SK-N-SH (cell line): ENCODE data around the gene MYO1B. TPM values are rescaled to one million over a fixed set of nuclear protein-coding genes. Genes with fewer than 3 reads are reported as not detected.

Experiments used
- CTCF ChIA-PET: fragments of 300-600, 350-600 bp; formaldehyde crosslinking; extraction: SDS; loops from one replicate; lab custom pipeline; 2021; lab: Yijun Ruan, JAX
- POLR2A ChIA-PET: fragments of 350-600 bp; sonication (Branson Sonifier 250); formaldehyde crosslinking; extraction: SDS; loops from one replicate; lab custom pipeline; 2020; ENCODE audit warnings: antibody characterized with exemption, inconsistent platforms; lab: Yijun Ruan, JAX
- DNase-seq: peaks from one replicate; pipeline ENCODE4 v3.0.0; 2012
- H2AFZ ChIP-seq: fragments of 200-600 bp; sonication (generic); 2 replicates; pipeline ENCODE4 v1.8.1; 2016; ENCODE audit warnings: antibody characterized with exemption, mild to moderate bottlenecking, low read depth
- H3F3A ChIP-seq: fragments of 200-600 bp; sonication (generic); replicated peaks from 2 replicates; pipeline ENCODE3; 2016; ENCODE audit warnings: antibody characterized with exemption, mild to moderate bottlenecking; ENCODE audit not compliant: insufficient read depth
- H3K27ac ChIP-seq, 2 experiments: fragments of 200-500 bp in 1 of 2; fragments of 200-600 bp in 1 of 2; sonication (Bioruptor generic) in 1 of 2; sonication (generic), shearing (Covaris generic) in 1 of 2; 2 replicates each; pipeline versions ENCODE4 v1.5.1 to v1.6.1; 2014 to 2016; ENCODE audit warnings: low read depth in 2 of 2, inconsistent platforms in 1 of 2, low read length in 1 of 2, mild to moderate bottlenecking in 1 of 2, mixed read lengths in 1 of 2
- H3K27me3 ChIP-seq: fragments of 200-600 bp; sonication (generic), shearing (Covaris generic); 2 replicates; pipeline ENCODE4 v1.6.1; 2016; ENCODE audit warnings: mixed run types; ENCODE audit not compliant: insufficient read depth
- H3K36me3 ChIP-seq, 2 experiments: fragments of 200-500 bp in 1 of 2; fragments of 200-600 bp in 1 of 2; sonication (Bioruptor generic) in 1 of 2; sonication (generic) in 1 of 2; replicated peaks in 1 of 2; 2 replicates each; pipeline versions ENCODE3 to v1.5.1; 2014 to 2016; ENCODE audit warnings: low read length in 1 of 2, mild to moderate bottlenecking in 1 of 2; ENCODE audit not compliant: insufficient read depth in 2 of 2, control insufficient read depth in 1 of 2
- H3K4me1 ChIP-seq, 2 experiments: fragments of 200-500 bp in 1 of 2; fragments of 200-600 bp in 1 of 2; sonication (Bioruptor generic) in 1 of 2; sonication (generic), shearing (Covaris generic) in 1 of 2; 2 replicates each; pipeline versions ENCODE4 v1.5.1 to v1.6.1; 2014 to 2016; ENCODE audit warnings: low read depth in 1 of 2, low read length in 1 of 2, mixed run types in 1 of 2; ENCODE audit not compliant: insufficient read depth in 2 of 2, control insufficient read depth in 1 of 2
- H3K4me2 ChIP-seq: fragments of 200-600 bp; sonication (generic), shearing (Covaris generic); 2 replicates; pipeline ENCODE4 v1.6.1; 2017; ENCODE audit warnings: mixed run types
- H3K4me3 ChIP-seq, 2 experiments: fragments of 200-500 bp in 1 of 2; fragments of 200-600 bp in 1 of 2; sonication (Bioruptor generic) in 1 of 2; sonication (generic), shearing (Covaris generic) in 1 of 2; 2 replicates each; pipeline versions ENCODE4 v1.5.1 to v1.8.1; 2014 to 2016; ENCODE audit warnings: low read depth in 2 of 2, inconsistent platforms in 1 of 2, low read length in 1 of 2, mild to moderate bottlenecking in 1 of 2, mixed read lengths in 1 of 2, moderate library complexity in 1 of 2
- H3K79me2 ChIP-seq: fragments of 200-600 bp; sonication (generic); 2 replicates; pipeline ENCODE4 v1.8.1; 2017; ENCODE audit warnings: mild to moderate bottlenecking; ENCODE audit not compliant: insufficient read depth
- H3K9ac ChIP-seq: fragments of 200-600 bp; sonication (generic); 2 replicates; pipeline ENCODE4 v1.6.1; 2017; ENCODE audit warnings: mixed run types
- H3K9me2 ChIP-seq: fragments of 200-600 bp; sonication (generic); 2 replicates; pipeline ENCODE4 v1.6.1; 2017; ENCODE audit warnings: mixed run types
- H3K9me3 ChIP-seq: fragments of 200-600 bp; sonication (generic); 2 replicates; pipeline ENCODE4 v1.6.1; 2017; ENCODE audit warnings: mixed run types, mild to moderate bottlenecking, moderate library complexity
- H4K20me1 ChIP-seq: fragments of 200-600 bp; sonication (generic); 2 replicates; pipeline ENCODE4 v1.6.1; 2017; ENCODE audit warnings: mild to moderate bottlenecking, mixed run types; ENCODE audit not compliant: insufficient read depth
- CHD2 ChIP-seq: fragments of 150-350 bp; IDR thresholded peaks from 2 replicates; pipeline ENCODE4 v1.6.1; 2018; ENCODE audit warnings: low read length; ENCODE audit not compliant: partially characterized antibody
- CTCF ChIP-seq: fragments of 200-600 bp; sonication (generic); IDR thresholded peaks from 2 replicates; pipeline ENCODE4 v1.6.1; 2017; ENCODE audit warnings: antibody characterized with exemption, mild to moderate bottlenecking, moderate library complexity
- FOSL2 ChIP-seq: IDR thresholded peaks from 2 replicates; pipeline ENCODE4 v1.4.0; 2012; ENCODE audit warnings: low read depth, mild to moderate bottlenecking, moderate library complexity, borderline replicate concordance
- FOXJ3 ChIP-seq: sonication (generic); formaldehyde crosslinking; IDR thresholded peaks from 2 replicates; pipeline ENCODE4 v1.5.1; 2020; ENCODE audit warnings: mild to moderate bottlenecking, missing genetic modification reagents
- FOXM1 ChIP-seq: IDR thresholded peaks from 2 replicates; pipeline ENCODE4 v1.4.0; 2012; ENCODE audit warnings: low read depth, mild to moderate bottlenecking
- GABPA ChIP-seq: IDR thresholded peaks from 2 replicates; pipeline ENCODE4 v1.4.0; 2012; ENCODE audit warnings: low read depth, mild to moderate bottlenecking
- IRF3 ChIP-seq: fragments of 150-350 bp; IDR thresholded peaks from 2 replicates; pipeline ENCODE4 v1.6.1; 2016; ENCODE audit warnings: mild to moderate bottlenecking, low read depth, low read length
- MXI1 ChIP-seq: IDR thresholded peaks from 2 replicates; pipeline ENCODE4 v1.6.1; 2012; ENCODE audit warnings: mild to moderate bottlenecking, low read depth, low read length, improper control_type of control experiment
- PBX3 ChIP-seq: IDR thresholded peaks from 2 replicates; pipeline ENCODE4; 2012
- POLR2AphosphoS5 ChIP-seq: IDR thresholded peaks from 2 replicates; pipeline ENCODE4 v1.6.1; 2012; ENCODE audit warnings: low read depth, low read length
- RCOR1 ChIP-seq: fragments of 150-350 bp; IDR thresholded peaks from 2 replicates; pipeline ENCODE4 v1.6.1; 2017; ENCODE audit warnings: antibody characterized with exemption, low read length
- RFX5 ChIP-seq: IDR thresholded peaks from 2 replicates; pipeline ENCODE4 v1.6.1; 2012; ENCODE audit warnings: mild to moderate bottlenecking, improper control_type of control experiment, low read length
- TAF1 ChIP-seq: IDR thresholded peaks from 2 replicates; pipeline ENCODE4 v1.6.1; 2012; ENCODE audit warnings: low read depth, mild to moderate bottlenecking, low read length, moderate library complexity, borderline replicate concordance
- TEAD4 ChIP-seq: IDR thresholded peaks from 2 replicates; pipeline ENCODE4 v1.4.0; 2012; ENCODE audit warnings: mild to moderate bottlenecking, borderline replicate concordance; ENCODE audit not compliant: insufficient read depth
- USF1 ChIP-seq: IDR thresholded peaks from 2 replicates; pipeline ENCODE4 v1.4.0; 2012; ENCODE audit warnings: low read depth, borderline replicate concordance
- YY1 ChIP-seq: IDR thresholded peaks from 2 replicates; pipeline ENCODE4 v1.4.0; 2012; ENCODE audit warnings: low read depth, mild to moderate bottlenecking
- WGBS: methylation state at CpG from one replicate; pipeline ENCODE4 v1.1.6; 2017; ENCODE audit warnings: low lambda C conversion rate; 5-methylcytosine and 5-hydroxymethylcytosine counted together
- polyA plus RNA-seq, 3 experiments: library from polyadenylated mRNA; depleted of rRNA; stranded (reverse); fragments of >200 nt; gene quantifications; 2 replicates each; pipeline ENCODE4 v1.2.3, GENCODE V29; 2012

The MYO1B gene
- polyA plus RNA-seq, 1 of the 3 experiments (the other 2 are of a cell fraction), result 20.2 TPM

GRCh38 chr2:191314697-191315364 lies 69.6 kb downstream of the MYO1B start:
- Histone ChIP-seq H3K9me3 (no peaks in the 10 kb centered on the region), H3K27me3 (no peaks in the 10 kb centered on the region), H3K36me3 (no peaks in the 10 kb centered on the region), H3K27ac (no peak overlapping the region), H3K9me2 (no peaks in the 10 kb centered on the region), H2AFZ (no peak overlapping the region), H3F3A (peaks cover 3% of the 10 kb centered on the region), H3K4me2 (no peak overlapping the region), H3K4me3 (no peak overlapping the region), H3K9ac (no peak overlapping the region), H4K20me1 (peaks cover 4% of the 10 kb centered on the region; the same call in 1 of the 2 replicates), H3K79me2 (peaks cover 50% of the 10 kb centered on the region), H3K4me1 (peaks cover 20 to 22% of the 10 kb centered on the region in 2 experiments; a peak in 3 of 4 replicates)
- no peak for DNase-seq
- 95% methylated on average over 6 of the region's 6 CpGs for WGBS
- CTCF ChIA-PET, result interaction anchor here (1.0 to 1.4 kb wide), 5 partner anchors 12 to 160 kb away, joined by 3 to 5 read pairs (median 4); no protein-coding TSS in a partner anchor
- no peak for TF ChIP-seq YY1
- no peak for TF ChIP-seq RFX5
- no peak for TF ChIP-seq PBX3
- no peak for TF ChIP-seq MXI1
- no peak for TF ChIP-seq FOXJ3 (CRISPR knock-in tag)
- POLR2A ChIA-PET, result no interaction called here

- Histone ChIP-seq H3K27me3 (no peaks in the 10 kb centered on the region), H2AFZ (no peak overlapping the region)
- no peak for TF ChIP-seq PBX3
- TF ChIP-seq CHD2, result no peak
- no peak for TF ChIP-seq RCOR1
- no peak for TF ChIP-seq TAF1
- no peak for TF ChIP-seq RFX5
- no peak for TF ChIP-seq POLR2AphosphoS5
- TF ChIP-seq FOXM1, result no peak
- no peak for TF ChIP-seq FOSL2
- no peak for TF ChIP-seq USF1
- no peak for TF ChIP-seq GABPA
- TF ChIP-seq CTCF, result no peak
- no peak for TF ChIP-seq IRF3
- TF ChIP-seq TEAD4, result no peak
- TF ChIP-seq, all 33 proteins: peak for 0
- no peak overlapping the region for H3K4me2 ChIP-seq
- H3K4me1 ChIP-seq, result peaks cover 22 to 24% of the 10 kb centered on the region in 2 experiments; a peak in 3 of 4 replicates
- H4K20me1 ChIP-seq, result peaks cover 4% of the 10 kb centered on the region; the same call in 1 of the 2 replicates
- H3K9ac ChIP-seq, result no peak overlapping the region
- H3K9me3 ChIP-seq, result no peaks in the 10 kb centered on the region
- H3K9me2 ChIP-seq, result no peaks in the 10 kb centered on the region
- H3K4me3 ChIP-seq, result no peak overlapping the region
- peaks cover 3% of the 10 kb centered on the region for H3F3A ChIP-seq
- H3K27ac ChIP-seq, result no peak overlapping the region
- no peaks in the 10 kb centered on the region for H3K36me3 ChIP-seq
- ChIA-PET CTCF (interaction anchor here (1.0 to 1.4 kb wide), 5 partner anchors 12 to 160 kb away, joined by 3 to 5 read pairs (median 4); no protein-coding TSS in a partner anchor), POLR2A (no interaction called here)
- H3K79me2 ChIP-seq, result peaks cover 56% of the 10 kb centered on the region
- DNase-seq, result no peak
Measured at GRCh38 chr2:191315365-191315752, 70.2 kb downstream of the MYO1B start.
